GM12878 (cell line): ENCODE data around the gene CD300A. TPM values are rescaled to one million over a fixed set of nuclear protein-coding genes. Genes with fewer than 3 reads are reported as not detected.

ENCODE experiments used
- ATAC-seq: fragments of 200-7000 bp; cut with Tn5 transposase; 3 replicates; pipeline ENCODE4 v1.9.1; 2020; ENCODE audit warnings: mild to moderate bottlenecking, moderate library complexity
- BruUV-seq: library from RNA; stranded (reverse); fragments of 400-500 nt; replicated peaks from 2 replicates; lab custom pipeline; 2021; lab: Mats Ljungman, UMichigan
- CTCF ChIA-PET: fragments of 300-600 bp; sonication (Branson Sonifier 250); formaldehyde crosslinking; extraction: SDS; loops from one replicate; lab custom pipeline; 2021; ENCODE audit warnings: inconsistent platforms; lab: Yijun Ruan, JAX
- POLR2A ChIA-PET: fragments of 350-600 bp; formaldehyde crosslinking; extraction: SDS; loops from one replicate; lab custom pipeline; 2021; ENCODE audit warnings: inconsistent platforms; lab: Charles Lee
- RAD21 ChIA-PET: fragments of 300-600 bp; sonication (Branson Sonifier 250); formaldehyde crosslinking; loops from one replicate; lab custom pipeline; 2023; ENCODE audit warnings: antibody characterized with exemption; ENCODE audit not compliant: unreplicated experiment; lab: Charles Lee
- SMC1A ChIA-PET: fragments of 300-600 bp; sonication (Branson Sonifier 250); formaldehyde crosslinking; loops from one replicate; lab custom pipeline; 2023; ENCODE audit not compliant: unreplicated experiment, uncharacterized antibody; lab: Charles Lee
- DNase-seq: peaks from one replicate; pipeline ENCODE4 v3.0.0-alpha.2; 2011; ENCODE audit warnings: low read depth, low spot score
- FAIRE-seq: peaks from 3 replicates; lab custom pipeline; 2011; peaks lifted over from hg19 to GRCh38; lab: Jason Lieb, UNC
- H2AFZ ChIP-seq: 2 replicates; pipeline ENCODE4 v1.6.0; 2011; ENCODE audit warnings: low read depth, low read length, control low read depth; ENCODE audit not compliant: control insufficient read depth
- H3K27ac ChIP-seq: 2 replicates; pipeline ENCODE4 v1.5.1; 2011; ENCODE audit warnings: control low read depth; ENCODE audit not compliant: control insufficient read depth, insufficient read depth
- H3K27me3 ChIP-seq, 2 experiments: replicated peaks in 1 of 2; 2 replicates each; pipeline versions ENCODE4 v1.6.0 to v1.6.1; 2011; ENCODE audit warnings: low read length in 1 of 2; ENCODE audit not compliant: control insufficient read depth in 2 of 2, insufficient read depth in 2 of 2
- H3K36me3 ChIP-seq, 2 experiments: 2 replicates each; pipeline ENCODE4 v1.5.1; 2011; ENCODE audit warnings: low read length in 1 of 2; ENCODE audit not compliant: control insufficient read depth in 2 of 2, insufficient read depth in 2 of 2
- H3K4me1 ChIP-seq: 2 replicates; pipeline ENCODE4 v1.6.1; 2011; ENCODE audit warnings: mild to moderate bottlenecking, low read length, moderate library complexity, mixed read lengths; ENCODE audit not compliant: control insufficient read depth, insufficient read depth
- H3K4me2 ChIP-seq: 2 replicates; pipeline ENCODE4 v1.6.0; 2011; ENCODE audit warnings: control low read depth; ENCODE audit not compliant: control insufficient read depth, insufficient read depth
- H3K4me3 ChIP-seq: fragments of 200-600 bp; sonication (generic); 2 replicates; pipeline ENCODE4 v1.5.1; 2016
- H3K79me2 ChIP-seq: 2 replicates; pipeline ENCODE4 v1.6.0; 2011; ENCODE audit warnings: low read length; ENCODE audit not compliant: control insufficient read depth, insufficient read depth
- H3K9ac ChIP-seq: 2 replicates; pipeline ENCODE4 v1.8.0; 2011; ENCODE audit warnings: low read length, control low read depth, mixed read lengths; ENCODE audit not compliant: control insufficient read depth, insufficient read depth
- H3K9me3 ChIP-seq: replicated peaks from 3 replicates; pipeline ENCODE4 v1.5.1; 2011; ENCODE audit warnings: mild to moderate bottlenecking, low read length; ENCODE audit not compliant: control insufficient read depth, insufficient read depth
- H4K20me1 ChIP-seq: 2 replicates; pipeline ENCODE4 v1.6.0; 2011; ENCODE audit not compliant: control insufficient read depth, insufficient read depth
- BCL11A ChIP-seq: IDR thresholded peaks from 2 replicates; pipeline ENCODE4 v1.6.1; 2011; ENCODE audit warnings: low read depth, low read length
- NBN ChIP-seq: fragments of 450-650 bp; IDR thresholded peaks from 2 replicates; pipeline ENCODE4 v1.6.1; 2016
- NFIC ChIP-seq: IDR thresholded peaks from 2 replicates; pipeline ENCODE4 v1.6.1; 2012; ENCODE audit warnings: low read depth, mild to moderate bottlenecking, inconsistent platforms, low read length, moderate library complexity
- NR2C2 ChIP-seq: IDR thresholded peaks from 2 replicates; pipeline ENCODE4 v1.6.1; 2011; ENCODE audit warnings: borderline replicate concordance, low read depth; ENCODE audit not compliant: control insufficient read depth, insufficient read length
- SREBF1 ChIP-seq: IDR thresholded peaks from 2 replicates; pipeline ENCODE4 v1.6.1; 2012; ENCODE audit warnings: mild to moderate bottlenecking, low read length
- STAT3 ChIP-seq: IDR thresholded peaks from 2 replicates; pipeline ENCODE4 v1.6.1; 2011; ENCODE audit warnings: low read depth, low read length, improper control_type of control experiment
- ZNF217 ChIP-seq: fragments of 450-650 bp; IDR thresholded peaks from 2 replicates; pipeline ENCODE4 v1.6.1; 2017; ENCODE audit warnings: antibody characterized with exemption, mild to moderate bottlenecking
- ZNF274 ChIP-seq: IDR thresholded peaks from one replicate; pipeline ENCODE4 v1.8.0; 2011; ENCODE audit not compliant: insufficient read length, insufficient read depth
- ZZZ3 ChIP-seq: IDR thresholded peaks from 2 replicates; pipeline ENCODE4 v1.6.1; 2011; ENCODE audit warnings: low read depth; ENCODE audit not compliant: control insufficient read depth, insufficient read length
- WGBS: methylation state at CpG from one replicate; pipeline ENCODE4 v1.1.6; 2016; ENCODE audit warnings: low lambda C conversion rate; ENCODE audit not compliant: insufficient replicate concordance, insufficient coverage; ENCODE audit errors: missing lambda C conversion rate; 5-methylcytosine and 5-hydroxymethylcytosine counted together
- in situ Hi-C: fragments of 300-500 bp; cut with MboI; formaldehyde crosslinking; loops from 9 replicates; pipeline ENCODE4 v1.14.3; 2018; ENCODE audit warnings: mixed read lengths
- intact Hi-C: fragments of 100-400 bp; cut with micrococcal nuclease; formaldehyde crosslinking; loops from one replicate; pipeline ENCODE4 v1.14.2; 2022; ENCODE audit not compliant: unreplicated experiment
- polyA plus RNA-seq, 11 experiments: library from polyadenylated mRNA; depleted of rRNA in 4 of 11; unstranded in 6 of 11; stranded (reverse) in 5 of 11; fragments of >200 nt; fragmentation: Nextera tagmentation in 4 of 11; fragmentation: Illumina TruSeq in 1 of 11; extraction: Ambion mirVana in 4 of 11; extraction: Trizol in 1 of 11; gene quantifications; 1 replicate in 1 of 11; 2 replicates in 10 of 11; pipeline versions ENCODE4 v1.2.1 to v1.2.3, GENCODE V29; 2011 to 2016; ENCODE audit warnings: inconsistent platforms in 2 of 11, missing spikeins in 2 of 11, low read depth in 1 of 11
- total RNA-seq, 4 experiments: library from RNA; depleted of rRNA in 3 of 4; stranded (reverse); fragments of >200 nt in 3 of 4; fragmentation: Illumina TruSeq in 1 of 4; extraction: Trizol in 1 of 4; gene quantifications; 2 replicates each; pipeline versions ENCODE4 v1.2.1 to v1.2.3, GENCODE V29; 2013 to 2021
- TF ChIP-seq, protein P1 (sequence below): fragments of 450-650 bp; IDR thresholded peaks from 2 replicates; pipeline ENCODE4 v1.6.1; 2016; ENCODE audit warnings: mild to moderate bottlenecking
- TF ChIP-seq, protein P2 (sequence below): fragments of 450-650 bp; IDR thresholded peaks from 2 replicates; pipeline ENCODE4 v1.6.1; 2017; ENCODE audit warnings: antibody characterized with exemption, mild to moderate bottlenecking, moderate library complexity
- TF ChIP-seq, protein P3 (sequence below): fragments of 450-650 bp; IDR thresholded peaks from 2 replicates; pipeline ENCODE4 v1.6.1; 2018; ENCODE audit warnings: mild to moderate bottlenecking, low read depth, moderate library complexity; ENCODE audit not compliant: partially characterized antibody
- TF ChIP-seq, protein P4 (sequence below): fragments of 150-350 bp; IDR thresholded peaks from 2 replicates; pipeline ENCODE4 v1.6.1; 2014; ENCODE audit warnings: mild to moderate bottlenecking, low read depth, low read length

Gene CD300A
- total and polyA plus RNA-seq, 10 of the 15 experiments (the other 5 are each of a cell fraction or from before 2014, with no cell fraction given) = 10.6 to 128 (median 36.1) TPM

DNA sequence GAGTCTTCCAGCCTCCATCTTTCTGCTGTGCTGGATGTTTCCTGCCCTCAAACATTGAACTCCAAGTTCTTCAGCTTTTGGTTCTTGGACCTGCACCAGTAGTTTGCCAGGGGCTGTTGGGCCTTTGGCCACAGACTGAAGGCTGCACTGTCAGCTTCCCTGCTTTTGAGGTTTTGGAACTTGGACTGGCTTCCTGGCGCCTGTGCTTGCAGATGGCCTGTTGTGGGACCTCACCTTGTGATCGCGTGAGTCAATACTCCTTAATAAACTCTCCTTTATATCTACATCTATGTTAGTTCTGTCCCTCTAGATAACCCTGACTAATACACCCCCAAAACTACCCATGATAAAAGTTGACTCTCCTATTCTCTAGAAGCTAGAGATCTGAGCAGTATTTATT lies 7.6 kb upstream of the CD300A start (continued):
- no peak for TF ChIP-seq ZZZ3
- TF ChIP-seq, protein P1, sequence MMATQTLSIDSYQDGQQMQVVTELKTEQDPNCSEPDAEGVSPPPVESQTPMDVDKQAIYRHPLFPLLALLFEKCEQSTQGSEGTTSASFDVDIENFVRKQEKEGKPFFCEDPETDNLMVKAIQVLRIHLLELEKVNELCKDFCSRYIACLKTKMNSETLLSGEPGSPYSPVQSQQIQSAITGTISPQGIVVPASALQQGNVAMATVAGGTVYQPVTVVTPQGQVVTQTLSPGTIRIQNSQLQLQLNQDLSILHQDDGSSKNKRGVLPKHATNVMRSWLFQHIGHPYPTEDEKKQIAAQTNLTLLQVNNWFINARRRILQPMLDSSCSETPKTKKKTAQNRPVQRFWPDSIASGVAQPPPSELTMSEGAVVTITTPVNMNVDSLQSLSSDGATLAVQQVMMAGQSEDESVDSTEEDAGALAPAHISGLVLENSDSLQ = no peak
- TF ChIP-seq ZNF217 = no peak
- no peak for TF ChIP-seq STAT3
- TF ChIP-seq, protein P2, sequence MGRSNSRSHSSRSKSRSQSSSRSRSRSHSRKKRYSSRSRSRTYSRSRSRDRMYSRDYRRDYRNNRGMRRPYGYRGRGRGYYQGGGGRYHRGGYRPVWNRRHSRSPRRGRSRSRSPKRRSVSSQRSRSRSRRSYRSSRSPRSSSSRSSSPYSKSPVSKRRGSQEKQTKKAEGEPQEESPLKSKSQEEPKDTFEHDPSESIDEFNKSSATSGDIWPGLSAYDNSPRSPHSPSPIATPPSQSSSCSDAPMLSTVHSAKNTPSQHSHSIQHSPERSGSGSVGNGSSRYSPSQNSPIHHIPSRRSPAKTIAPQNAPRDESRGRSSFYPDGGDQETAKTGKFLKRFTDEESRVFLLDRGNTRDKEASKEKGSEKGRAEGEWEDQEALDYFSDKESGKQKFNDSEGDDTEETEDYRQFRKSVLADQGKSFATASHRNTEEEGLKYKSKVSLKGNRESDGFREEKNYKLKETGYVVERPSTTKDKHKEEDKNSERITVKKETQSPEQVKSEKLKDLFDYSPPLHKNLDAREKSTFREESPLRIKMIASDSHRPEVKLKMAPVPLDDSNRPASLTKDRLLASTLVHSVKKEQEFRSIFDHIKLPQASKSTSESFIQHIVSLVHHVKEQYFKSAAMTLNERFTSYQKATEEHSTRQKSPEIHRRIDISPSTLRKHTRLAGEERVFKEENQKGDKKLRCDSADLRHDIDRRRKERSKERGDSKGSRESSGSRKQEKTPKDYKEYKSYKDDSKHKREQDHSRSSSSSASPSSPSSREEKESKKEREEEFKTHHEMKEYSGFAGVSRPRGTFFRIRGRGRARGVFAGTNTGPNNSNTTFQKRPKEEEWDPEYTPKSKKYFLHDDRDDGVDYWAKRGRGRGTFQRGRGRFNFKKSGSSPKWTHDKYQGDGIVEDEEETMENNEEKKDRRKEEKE = no peak

DNA sequence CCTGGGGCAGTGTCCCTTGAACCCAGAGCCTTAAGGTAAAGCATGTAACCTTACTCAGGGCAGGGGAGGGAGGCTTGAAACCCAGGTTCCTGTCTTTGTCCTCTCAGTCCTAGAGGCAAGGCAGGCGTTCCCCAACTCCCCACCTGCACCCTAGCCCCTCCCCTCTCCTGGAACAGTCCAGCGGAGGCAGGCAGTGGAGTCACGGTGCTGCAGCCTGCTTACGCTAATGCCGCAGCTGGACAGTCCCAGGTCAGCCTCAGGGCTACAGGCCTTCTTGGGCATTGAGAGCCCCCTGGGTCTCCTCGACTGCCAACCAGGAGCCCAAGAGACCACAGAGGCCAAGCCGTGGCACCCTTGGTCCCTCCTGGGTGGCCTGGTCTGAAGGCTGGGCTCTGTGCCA lies 6.8 kb upstream of the CD300A start:
- TF ChIP-seq SREBF1 (no peak), NBN (no peak), BCL11A (no peak), NR2C2 (no peak), NFIC (no peak), ZNF274 (no peak)
- TF ChIP-seq, protein P3, sequence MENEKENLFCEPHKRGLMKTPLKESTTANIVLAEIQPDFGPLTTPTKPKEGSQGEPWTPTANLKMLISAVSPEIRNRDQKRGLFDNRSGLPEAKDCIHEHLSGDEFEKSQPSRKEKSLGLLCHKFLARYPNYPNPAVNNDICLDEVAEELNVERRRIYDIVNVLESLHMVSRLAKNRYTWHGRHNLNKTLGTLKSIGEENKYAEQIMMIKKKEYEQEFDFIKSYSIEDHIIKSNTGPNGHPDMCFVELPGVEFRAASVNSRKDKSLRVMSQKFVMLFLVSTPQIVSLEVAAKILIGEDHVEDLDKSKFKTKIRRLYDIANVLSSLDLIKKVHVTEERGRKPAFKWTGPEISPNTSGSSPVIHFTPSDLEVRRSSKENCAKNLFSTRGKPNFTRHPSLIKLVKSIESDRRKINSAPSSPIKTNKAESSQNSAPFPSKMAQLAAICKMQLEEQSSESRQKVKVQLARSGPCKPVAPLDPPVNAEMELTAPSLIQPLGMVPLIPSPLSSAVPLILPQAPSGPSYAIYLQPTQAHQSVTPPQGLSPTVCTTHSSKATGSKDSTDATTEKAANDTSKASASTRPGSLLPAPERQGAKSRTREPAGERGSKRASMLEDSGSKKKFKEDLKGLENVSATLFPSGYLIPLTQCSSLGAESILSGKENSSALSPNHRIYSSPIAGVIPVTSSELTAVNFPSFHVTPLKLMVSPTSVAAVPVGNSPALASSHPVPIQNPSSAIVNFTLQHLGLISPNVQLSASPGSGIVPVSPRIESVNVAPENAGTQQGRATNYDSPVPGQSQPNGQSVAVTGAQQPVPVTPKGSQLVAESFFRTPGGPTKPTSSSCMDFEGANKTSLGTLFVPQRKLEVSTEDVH = no peak
- TF ChIP-seq, protein P4, sequence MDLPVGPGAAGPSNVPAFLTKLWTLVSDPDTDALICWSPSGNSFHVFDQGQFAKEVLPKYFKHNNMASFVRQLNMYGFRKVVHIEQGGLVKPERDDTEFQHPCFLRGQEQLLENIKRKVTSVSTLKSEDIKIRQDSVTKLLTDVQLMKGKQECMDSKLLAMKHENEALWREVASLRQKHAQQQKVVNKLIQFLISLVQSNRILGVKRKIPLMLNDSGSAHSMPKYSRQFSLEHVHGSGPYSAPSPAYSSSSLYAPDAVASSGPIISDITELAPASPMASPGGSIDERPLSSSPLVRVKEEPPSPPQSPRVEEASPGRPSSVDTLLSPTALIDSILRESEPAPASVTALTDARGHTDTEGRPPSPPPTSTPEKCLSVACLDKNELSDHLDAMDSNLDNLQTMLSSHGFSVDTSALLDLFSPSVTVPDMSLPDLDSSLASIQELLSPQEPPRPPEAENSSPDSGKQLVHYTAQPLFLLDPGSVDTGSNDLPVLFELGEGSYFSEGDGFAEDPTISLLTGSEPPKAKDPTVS = no peak
- intact Hi-C loops (loop anchor here (5.0 kb wide), 1 partner anchor 42 kb away; no protein-coding TSS in a partner anchor), in situ Hi-C loops (no loop called here)
- ATAC-seq (no peak), FAIRE-seq (no peak), DNase-seq (no peak)
- H3K9ac ChIP-seq = no peak overlapping the region
- ChIA-PET RAD21 (interaction anchor here (1.0 to 7.1 kb wide), 5 partner anchors 11 to 91 kb away, joined by 3 to 83 read pairs (median 3); partner anchors contain the start of genes CD300LB and GPR142), CTCF (interaction anchor here (1.0 to 10.5 kb wide), 13 partner anchors 9 to 143 kb away, joined by 3 to 314 read pairs (median 19); partner anchors contain the start of genes CD300LB and GPR142), SMC1A (interaction anchor here (1.0 to 6.2 kb wide), 5 partner anchors 12 to 91 kb away, joined by 3 to 47 read pairs (median 6); partner anchors contain the start of gene GPR142), POLR2A (no interaction called here)
- H3K79me2 ChIP-seq = peaks cover 2% of the 10 kb centered on the region
- no TSS peak for BruUV-seq
- H3K27ac ChIP-seq = no peak overlapping the region
- no peak overlapping the region for H2AFZ ChIP-seq
- no peak overlapping the region for H3K4me3 ChIP-seq
- 43% methylated on average over 7 of the region's 7 CpGs for WGBS
- H3K9me3 ChIP-seq = no peaks in the 10 kb centered on the region
- no peaks in the 10 kb centered on the region for H3K27me3 ChIP-seq
- no peaks in the 10 kb centered on the region for H4K20me1 ChIP-seq
- H3K36me3 ChIP-seq = no peaks in the 10 kb centered on the region
- peaks cover 31% of the 10 kb centered on the region for H3K4me1 ChIP-seq
- no peak overlapping the region for H3K4me2 ChIP-seq
